OCI-LY7 (cell line): ENCODE results near the gene NDUFS8.
A peak's percentile ranks its signal among the peaks of the same experiment; 100 is the strongest.

Experiments
- CTCF ChIP-seq: fragments of 200-600 bp; sonication (generic); conservative IDR thresholded peaks from 2 replicates; pipeline ENCODE4 v1.5.1; 2014; ENCODE audit warnings: mild to moderate bottlenecking, antibody characterized with exemption, low read length, moderate library complexity, mixed read lengths
- EZH2phosphoT487 ChIP-seq: fragments of 200-600 bp; sonication (generic); IDR thresholded peaks from 2 replicates; pipeline ENCODE4 v1.6.1; 2018; ENCODE audit warnings: low read depth, borderline replicate concordance, mild to moderate bottlenecking, mixed run types, antibody characterized with exemption, low read length, moderate library complexity, mixed read lengths

GRCh38 chr11:68021167-68021787, 9.2 kb upstream of the NDUFS8 start:
- peak; percentile 59 for TF ChIP-seq CTCF
- no peak for TF ChIP-seq EZH2phosphoT487
